Neutrophil (primary cell): ENCODE measurements around the gene DUOX1.

Experiments
- H3K27ac ChIP-seq: fragments of 200-600 bp; sonication (generic); 2 replicates; pipeline ENCODE4 v1.5.1; 2016; ENCODE audit warnings: mild to moderate bottlenecking, moderate library complexity
- H3K27me3 ChIP-seq: fragments of 200-600 bp; sonication (generic); 2 replicates; pipeline ENCODE4 v1.6.0; 2016; ENCODE audit warnings: mild to moderate bottlenecking
- H3K36me3 ChIP-seq: fragments of 200-600 bp; sonication (generic); 2 replicates; pipeline ENCODE4 v1.5.1; 2017
- H3K4me1 ChIP-seq, 2 experiments: fragments of 200-600 bp in 1 of 2; sonication (generic) in 1 of 2; 1 replicate in 1 of 2; 2 replicates in 1 of 2; pipeline versions ENCODE4 v1.5.1 to v1.6.1; 2013 to 2016; ENCODE audit warnings: low read depth in 1 of 2, low read length in 1 of 2, mild to moderate bottlenecking in 1 of 2, moderate library complexity in 1 of 2; ENCODE audit not compliant: control insufficient read depth in 1 of 2, insufficient read depth in 1 of 2
- H3K4me3 ChIP-seq, 2 experiments: fragments of 200-600 bp in 1 of 2; sonication (generic) in 1 of 2; 1 replicate in 1 of 2; 2 replicates in 1 of 2; pipeline ENCODE4 v1.5.1; 2013 to 2016; ENCODE audit warnings: low read depth in 1 of 2, low read length in 1 of 2, mild to moderate bottlenecking in 1 of 2, moderate library complexity in 1 of 2
- H3K9me3 ChIP-seq: fragments of 200-600 bp; sonication (generic); 2 replicates; pipeline ENCODE4 v1.5.1; 2016
- CTCF ChIP-seq: fragments of 200-600 bp; sonication (generic); IDR thresholded peaks from 2 replicates; pipeline ENCODE4 v1.5.1; 2016; ENCODE audit warnings: antibody characterized with exemption

DUOX1 gene

GRCh38 chr15:45128971-45129639 is 689 bp upstream of the DUOX1 start:
- no peaks in the 10 kb centered on the region for H3K36me3 ChIP-seq
- no peak for TF ChIP-seq CTCF
- peaks cover 99% of the 10 kb centered on the region for H3K27me3 ChIP-seq
- H3K4me3 ChIP-seq, result no peak overlapping the region
- no peak overlapping the region for H3K27ac ChIP-seq
- no peaks in the 10 kb centered on the region for H3K9me3 ChIP-seq
- H3K4me1 ChIP-seq, result peaks cover 0 to 8% of the 10 kb centered on the region in 2 experiments

GRCh38 chr15:45130291-45131000 is 652 bp downstream of the DUOX1 start:
- peaks cover 100% of the 10 kb centered on the region for H3K27me3 ChIP-seq
- H3K4me1 ChIP-seq, result peaks cover 0 to 14% of the 10 kb centered on the region in 2 experiments
- H3K4me3 ChIP-seq, result no peak overlapping the region
- no peaks in the 10 kb centered on the region for H3K9me3 ChIP-seq
- no peak for TF ChIP-seq CTCF
- H3K36me3 ChIP-seq, result no peaks in the 10 kb centered on the region
- H3K27ac ChIP-seq, result no peak overlapping the region

- Histone ChIP-seq H3K4me3 (no peak overlapping the region), H3K27ac (no peak overlapping the region), H3K4me1 (peaks cover 0 to 14% of the 10 kb centered on the region in 2 experiments), H3K36me3 (no peaks in the 10 kb centered on the region), H3K9me3 (no peaks in the 10 kb centered on the region), H3K27me3 (peaks cover 99% of the 10 kb centered on the region)
- TF ChIP-seq CTCF, result no peak
Measured at GRCh38 chr15:45131510-45131909, 1.7 kb downstream of the DUOX1 start.

GRCh38 chr15:45132844-45133560 is 3.2 kb downstream of the DUOX1 start:
- Histone ChIP-seq H3K4me3 (no peak overlapping the region), H3K9me3 (no peaks in the 10 kb centered on the region), H3K36me3 (no peaks in the 10 kb centered on the region), H3K4me1 (peaks cover 0 to 14% of the 10 kb centered on the region in 2 experiments), H3K27ac (no peak overlapping the region), H3K27me3 (peaks cover 98% of the 10 kb centered on the region)
- no peak for TF ChIP-seq CTCF

- Histone ChIP-seq H3K27me3 (peaks cover 96% of the 10 kb centered on the region), H3K27ac (no peak overlapping the region)
Measured at GRCh38 chr15:45133561-45133920, 3.7 kb downstream of the DUOX1 start.

More at GRCh38 chr15:45133561-45133920, 3.7 kb downstream of the DUOX1 start:
- peaks cover 0 to 14% of the 10 kb centered on the region in 2 experiments for H3K4me1 ChIP-seq
- TF ChIP-seq CTCF, result no peak
- H3K4me3 ChIP-seq, result no peak overlapping the region
- H3K36me3 ChIP-seq, result no peaks in the 10 kb centered on the region
- H3K9me3 ChIP-seq, result no peaks in the 10 kb centered on the region
